HG03103 (cell line): ENCODE data around the gene WNT11.

Experiments used
- ATAC-seq: cut with Tn5 transposase; IDR thresholded peaks from one replicate; pipeline ENCODE4 v1.9.1; 2021; ENCODE audit warnings: low read depth; ENCODE audit not compliant: unreplicated experiment

WNT11 gene

DNA sequence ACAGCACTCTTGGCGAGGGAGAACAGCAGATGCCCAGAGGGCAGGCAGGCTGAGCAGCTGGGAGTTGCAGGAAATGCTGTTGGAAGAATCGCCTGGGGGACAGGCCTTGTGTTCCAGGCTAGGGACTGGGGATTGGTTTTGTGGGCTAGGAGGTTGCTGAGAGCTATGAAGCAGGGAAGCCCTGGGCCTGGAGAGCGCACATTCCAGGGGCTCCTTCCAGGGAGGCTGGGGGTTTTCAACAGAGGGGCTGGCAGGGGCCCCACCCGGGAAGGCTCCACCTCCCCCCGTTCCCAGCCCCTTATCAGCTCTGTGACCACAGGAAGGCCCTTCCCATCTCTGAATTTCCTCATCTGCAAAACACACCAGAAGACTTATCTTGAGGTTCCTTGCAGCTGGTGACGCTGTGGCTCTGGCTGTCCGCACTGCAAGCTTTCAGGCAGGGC is 21.7 kb downstream of the WNT11 start:
- ATAC-seq = no peak

DNA sequence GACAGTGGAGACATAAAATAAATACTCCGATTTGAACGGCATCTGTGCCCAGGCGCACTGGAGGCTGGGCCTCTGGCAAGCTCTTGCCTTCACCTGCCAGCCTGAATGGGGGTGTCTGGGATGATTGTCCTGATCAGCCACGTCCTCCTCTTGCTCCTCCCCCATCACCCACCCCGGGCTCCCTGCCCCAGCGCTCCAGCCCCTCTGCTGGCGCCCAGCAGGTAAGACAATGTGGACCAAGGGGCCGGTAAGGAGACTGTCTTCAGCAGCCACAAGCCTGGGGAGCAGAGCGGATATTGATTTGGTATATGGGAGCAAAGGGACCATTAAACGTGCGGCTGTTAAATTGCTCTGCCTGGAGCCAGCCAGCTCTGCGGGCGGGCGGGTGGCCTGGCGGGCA is 24.9 kb downstream of the WNT11 start:
- no peak for ATAC-seq

DNA sequence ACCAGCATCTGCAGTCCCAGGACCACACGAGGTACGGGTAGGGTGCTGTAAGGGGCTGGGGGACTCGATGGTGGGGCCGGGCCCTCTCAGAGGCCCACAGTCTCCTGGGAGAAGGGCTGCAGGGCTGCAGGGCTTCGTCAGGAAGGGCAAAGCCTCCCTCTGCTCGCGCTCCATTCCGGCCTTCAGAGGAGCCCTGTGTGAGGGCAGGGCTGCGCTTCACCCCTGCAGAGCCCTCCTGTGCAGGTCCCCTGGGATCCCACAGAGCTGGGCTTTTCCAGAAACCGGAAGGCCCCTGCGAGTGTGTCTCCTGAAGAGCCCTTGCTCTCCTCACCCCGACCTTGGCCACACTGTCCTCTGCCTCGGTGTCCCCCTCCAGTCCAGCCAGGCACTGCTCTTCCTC is 27.2 kb downstream of the WNT11 start:
- ATAC-seq = no peak

DNA sequence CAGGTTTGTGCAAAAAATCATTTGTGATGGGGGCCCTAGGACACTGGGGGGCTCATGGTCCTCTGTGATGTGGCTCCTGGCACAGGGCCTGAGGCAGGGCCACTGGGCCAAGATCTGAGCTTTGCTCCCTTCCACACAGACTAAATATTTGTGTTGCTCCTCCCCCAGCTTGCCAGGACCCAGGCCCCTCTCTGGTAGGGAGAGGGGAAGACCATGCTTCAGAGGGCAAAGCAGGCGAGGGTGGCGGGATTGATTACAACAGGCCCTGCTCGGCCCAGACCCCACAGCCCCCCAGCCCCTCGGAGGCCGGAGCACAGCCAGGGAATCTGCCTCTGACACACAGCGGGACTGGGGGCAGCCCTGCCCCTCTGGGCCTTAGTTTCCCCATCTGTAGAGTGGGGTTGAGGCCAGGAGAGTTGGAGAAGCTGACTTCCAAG is 29.0 kb downstream of the WNT11 start:
- no peak for ATAC-seq

DNA sequence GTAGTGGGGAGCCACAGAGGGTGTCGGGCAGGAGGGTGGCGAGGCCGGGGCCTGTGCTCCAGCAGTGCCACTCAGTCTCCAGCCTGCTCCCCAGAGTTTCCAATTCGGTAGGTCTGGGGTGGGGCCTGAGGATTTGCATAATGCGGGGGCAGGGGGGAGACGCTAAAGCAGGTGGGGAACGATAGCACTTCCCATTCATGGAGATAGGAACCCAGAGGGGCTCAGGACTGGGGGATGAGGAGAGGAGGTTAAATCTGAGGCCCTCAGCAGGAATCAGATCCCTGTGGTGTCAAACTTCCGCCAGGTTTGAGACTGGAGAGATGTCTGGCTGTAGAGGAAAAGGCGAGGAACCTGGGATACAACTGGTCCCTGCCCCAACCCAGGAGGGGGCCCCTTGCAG is 29.8 kb downstream of the WNT11 start:
- ATAC-seq = no peak

DNA sequence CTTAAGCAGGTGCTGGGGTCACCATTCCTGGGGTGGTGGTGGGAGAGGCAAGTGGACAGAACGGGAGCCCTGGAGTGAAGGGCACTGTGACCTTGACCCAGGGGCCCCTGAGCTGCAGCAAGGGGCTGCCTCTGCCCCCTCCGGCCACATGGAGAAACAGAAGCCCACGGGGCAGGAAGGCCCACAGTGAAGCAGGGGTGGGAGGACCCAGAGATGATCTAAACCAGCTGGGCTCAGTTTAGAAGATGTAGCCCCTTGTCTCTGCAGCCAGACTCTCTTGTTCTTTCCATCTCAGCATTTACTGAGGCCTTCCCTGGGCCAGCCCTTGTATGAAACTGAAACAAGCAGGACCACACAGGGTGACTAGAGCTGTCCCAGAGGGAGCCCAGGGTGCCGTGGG is 30.5 kb downstream of the WNT11 start:
- ATAC-seq = no peak

DNA sequence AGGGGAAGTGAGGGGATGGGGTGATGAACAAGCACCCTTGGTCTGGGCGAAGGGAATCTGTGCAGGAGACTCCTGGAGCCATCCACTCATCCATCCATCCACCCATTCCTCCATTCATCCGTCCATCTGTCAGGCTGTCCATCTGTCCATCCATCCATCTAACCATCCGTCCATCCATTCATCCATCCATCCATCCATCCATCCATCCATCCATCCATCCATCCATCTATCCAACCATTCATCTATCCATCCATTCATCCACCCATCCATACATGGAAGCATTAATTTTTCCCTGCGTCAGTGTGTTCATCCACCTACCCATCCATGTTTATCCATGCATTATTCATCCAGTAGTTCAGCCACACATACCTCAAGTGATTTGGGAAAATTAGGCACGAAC is 32.0 kb downstream of the WNT11 start:
- ATAC-seq = no peak

DNA sequence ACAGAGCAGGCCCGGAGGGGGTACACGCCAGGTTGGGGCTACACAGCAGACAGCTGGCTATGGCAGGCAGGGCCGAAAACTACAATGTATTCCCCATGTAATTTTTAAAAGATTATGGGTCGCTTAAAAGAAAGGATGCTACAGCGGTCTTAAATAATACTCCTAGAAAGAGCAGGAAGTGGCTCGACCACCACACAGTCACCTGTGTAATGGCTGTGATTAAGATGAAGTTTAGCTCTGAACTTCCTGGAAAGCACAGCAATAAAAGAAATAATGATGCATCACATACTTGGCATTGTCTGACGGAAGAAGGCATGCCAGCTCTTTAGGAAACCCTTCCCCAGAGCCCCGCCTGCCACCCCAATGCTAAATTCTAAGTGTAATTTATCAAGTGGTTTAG is 32.6 kb downstream of the WNT11 start:
- no peak for ATAC-seq

DNA sequence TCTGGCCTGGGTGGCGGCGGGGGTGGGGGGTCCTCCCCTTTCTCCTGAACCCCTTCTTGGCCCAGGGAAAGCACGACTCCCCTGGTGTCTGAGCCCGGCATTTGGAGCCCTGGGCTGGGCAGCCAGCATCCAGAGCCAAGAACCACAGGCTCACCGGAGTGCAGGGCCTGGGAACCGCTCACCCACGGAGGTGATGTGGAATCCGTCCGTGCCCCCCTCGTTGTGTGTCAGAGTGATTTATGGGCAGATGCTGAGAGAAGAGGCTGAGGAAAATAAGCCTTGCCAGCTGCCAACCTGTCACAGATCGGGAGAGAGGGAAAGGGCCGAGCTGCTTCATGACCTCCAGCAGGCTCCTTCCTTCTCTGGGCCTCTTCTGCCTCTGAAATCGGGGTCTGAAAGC is 33.7 kb downstream of the WNT11 start:
- no peak for ATAC-seq

DNA sequence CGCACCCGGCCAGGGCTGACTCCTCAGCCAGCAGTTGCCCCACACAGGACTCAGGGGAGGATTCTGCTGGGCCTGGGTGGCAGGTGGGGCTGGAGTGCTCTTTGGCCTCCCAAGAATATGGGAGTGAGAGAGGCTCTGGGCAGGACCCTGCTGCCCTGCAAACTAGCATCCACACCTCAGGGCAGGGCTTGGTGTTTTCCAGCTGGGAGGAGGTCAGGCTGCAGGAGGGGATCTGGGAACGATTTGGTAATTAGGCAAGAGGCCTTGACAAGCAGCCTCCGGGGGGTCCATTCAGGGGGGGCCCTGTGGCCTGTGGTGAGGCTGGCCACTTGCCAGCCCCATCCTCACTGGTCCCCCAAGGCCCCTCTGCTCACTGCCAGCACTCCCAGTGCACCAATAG is 35.8 kb downstream of the WNT11 start:
- no peak for ATAC-seq

DNA sequence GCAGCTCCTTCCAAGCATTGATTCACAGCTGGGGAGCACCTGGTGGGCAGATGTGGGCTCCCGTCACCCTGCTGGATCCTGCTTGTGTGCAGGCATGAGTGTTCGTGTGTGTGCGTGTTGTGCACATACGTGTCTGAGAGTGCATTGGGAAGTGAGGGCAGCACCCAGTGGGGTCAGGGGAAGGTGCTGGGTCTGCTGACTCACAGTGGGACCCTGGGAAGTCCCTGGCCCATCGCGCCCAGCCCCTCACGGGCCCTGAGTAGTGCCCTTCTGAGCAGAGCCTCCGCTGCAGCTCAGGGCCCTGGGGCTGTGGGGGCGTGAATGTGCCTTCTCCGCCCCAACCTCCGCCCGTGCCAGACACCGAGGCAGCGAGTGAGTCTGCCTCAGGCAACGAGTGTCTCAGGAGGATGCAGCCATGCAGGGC is 36.8 kb downstream of the WNT11 start:
- no peak for ATAC-seq

DNA sequence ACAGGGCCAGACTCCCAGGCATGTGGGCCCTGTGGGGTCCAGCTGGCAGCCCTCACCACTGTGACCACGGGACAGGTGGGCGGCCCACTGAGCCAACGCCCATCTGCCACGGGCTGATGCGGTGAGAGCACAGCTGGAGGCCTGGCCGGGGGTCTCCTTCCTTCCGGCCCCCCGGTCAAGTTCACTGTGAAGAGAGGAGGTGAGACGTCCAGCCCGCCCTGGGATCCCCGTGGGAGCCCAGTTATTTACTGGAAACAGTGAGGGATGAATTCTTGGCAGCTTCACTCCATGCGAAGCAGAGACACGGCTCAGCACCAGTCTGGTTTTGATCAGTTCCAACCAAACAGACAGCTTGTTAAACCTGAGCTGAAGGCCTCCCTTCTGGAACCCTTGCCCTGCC is 38.7 kb downstream of the WNT11 start:
- no peak for ATAC-seq

DNA sequence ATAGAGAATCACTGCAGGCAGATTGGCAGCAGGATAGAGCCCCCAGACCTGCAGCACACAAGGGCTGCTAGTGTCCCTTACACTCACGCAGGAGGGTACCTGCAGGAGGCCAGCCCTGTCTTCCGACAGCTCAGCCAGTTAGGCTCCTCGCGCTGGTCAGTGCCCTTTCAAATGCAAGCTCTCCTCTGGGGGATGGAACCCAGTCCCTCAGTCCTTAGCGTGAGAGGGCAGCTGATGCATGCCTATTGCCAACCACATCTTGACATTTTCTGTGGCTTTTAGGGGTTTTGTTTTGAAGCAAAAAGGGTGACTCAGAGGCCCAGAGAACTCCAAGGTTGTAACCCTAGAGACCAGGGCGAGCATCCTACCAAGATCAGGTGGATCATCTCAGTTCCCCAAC is 40.0 kb downstream of the WNT11 start:
- ATAC-seq = no peak

DNA sequence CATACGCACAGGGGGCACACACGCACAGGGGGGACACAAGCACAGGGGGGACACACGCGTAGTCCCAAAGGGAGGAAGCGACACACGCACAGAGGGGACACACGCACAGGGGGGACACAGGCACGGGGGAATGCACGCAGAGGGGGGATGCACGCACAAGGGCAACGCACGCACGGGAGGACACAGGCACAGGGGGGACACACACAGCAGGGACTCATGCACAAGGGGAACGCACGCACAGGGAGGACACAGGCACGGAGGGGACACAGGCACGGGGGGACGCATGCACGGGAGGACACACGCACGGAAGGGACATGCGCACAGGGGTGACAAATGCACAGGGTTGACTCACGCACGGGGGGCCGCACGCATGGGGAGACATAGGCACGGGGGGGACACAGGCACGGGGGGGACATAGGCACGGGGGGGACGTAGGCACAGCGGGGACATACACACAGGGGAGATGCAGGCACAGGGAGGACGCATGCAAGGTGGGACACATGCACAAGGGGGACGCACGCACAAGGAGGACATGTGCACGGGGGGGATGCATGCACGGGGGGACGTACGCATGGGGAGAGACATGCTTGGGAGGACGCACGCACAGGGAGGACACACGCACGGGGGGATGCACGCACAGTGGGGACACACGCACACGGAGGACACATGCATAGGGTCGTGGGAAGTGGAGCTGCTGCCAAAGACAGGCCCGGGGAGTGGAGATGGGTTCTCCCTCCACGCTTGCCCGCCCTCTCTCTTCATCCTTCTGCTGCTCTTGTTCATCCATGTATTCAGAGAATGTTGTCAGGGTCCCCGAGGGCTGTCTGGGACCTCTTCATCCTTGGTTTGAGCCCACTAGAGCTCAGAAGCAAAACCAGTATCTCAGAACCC is 41.2 kb downstream of the WNT11 start:
- no peak for ATAC-seq

DNA sequence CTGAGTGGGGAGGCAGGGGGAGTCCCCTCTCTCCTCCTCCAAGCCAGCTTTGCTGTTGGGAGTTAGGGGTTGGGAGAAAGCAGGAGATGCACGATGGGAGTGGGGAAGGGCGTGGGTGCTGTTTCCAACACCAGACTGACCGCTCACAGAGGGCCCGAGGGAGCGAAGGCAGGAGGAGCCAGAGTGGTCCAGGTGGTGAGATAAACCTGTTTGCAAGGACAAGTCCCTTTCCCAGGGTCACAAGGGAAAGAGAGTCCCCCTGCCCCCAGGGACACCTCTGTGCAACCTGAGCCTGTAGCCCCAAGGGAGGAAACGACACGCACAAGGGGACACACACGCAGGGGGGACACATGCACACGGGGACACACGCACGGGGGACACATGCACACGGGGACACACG is 42.2 kb downstream of the WNT11 start:
- no peak for ATAC-seq

DNA sequence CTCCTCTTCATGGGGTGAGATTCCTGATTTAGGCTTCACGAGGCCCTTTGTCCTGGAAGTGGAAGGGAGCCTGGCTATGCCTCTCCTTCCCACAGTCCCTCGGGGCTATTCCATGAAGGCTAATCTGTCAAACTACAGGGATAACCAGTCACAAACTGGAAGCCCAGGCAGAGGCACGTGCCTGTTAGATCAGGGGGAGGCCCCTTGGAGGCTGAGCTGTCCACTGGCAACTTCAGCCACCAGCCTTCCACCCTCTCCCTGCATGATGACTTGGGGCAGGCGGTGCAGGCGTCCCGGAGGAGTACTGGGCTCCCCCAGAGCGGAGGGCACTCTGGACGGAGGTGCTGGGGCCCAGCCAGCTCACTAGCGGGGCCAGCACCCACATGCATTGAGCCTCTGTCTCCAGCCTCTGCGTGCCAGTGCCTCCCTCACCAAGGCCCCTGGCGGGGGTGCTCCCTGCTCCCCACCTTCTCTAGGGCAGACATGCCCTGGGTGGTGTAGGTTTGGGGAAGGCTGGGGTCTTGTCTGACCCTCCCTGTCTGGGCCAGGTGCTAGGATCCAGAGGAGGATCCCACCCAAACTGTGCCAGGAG is 42.9 kb downstream of the WNT11 start:
- ATAC-seq = no peak

DNA sequence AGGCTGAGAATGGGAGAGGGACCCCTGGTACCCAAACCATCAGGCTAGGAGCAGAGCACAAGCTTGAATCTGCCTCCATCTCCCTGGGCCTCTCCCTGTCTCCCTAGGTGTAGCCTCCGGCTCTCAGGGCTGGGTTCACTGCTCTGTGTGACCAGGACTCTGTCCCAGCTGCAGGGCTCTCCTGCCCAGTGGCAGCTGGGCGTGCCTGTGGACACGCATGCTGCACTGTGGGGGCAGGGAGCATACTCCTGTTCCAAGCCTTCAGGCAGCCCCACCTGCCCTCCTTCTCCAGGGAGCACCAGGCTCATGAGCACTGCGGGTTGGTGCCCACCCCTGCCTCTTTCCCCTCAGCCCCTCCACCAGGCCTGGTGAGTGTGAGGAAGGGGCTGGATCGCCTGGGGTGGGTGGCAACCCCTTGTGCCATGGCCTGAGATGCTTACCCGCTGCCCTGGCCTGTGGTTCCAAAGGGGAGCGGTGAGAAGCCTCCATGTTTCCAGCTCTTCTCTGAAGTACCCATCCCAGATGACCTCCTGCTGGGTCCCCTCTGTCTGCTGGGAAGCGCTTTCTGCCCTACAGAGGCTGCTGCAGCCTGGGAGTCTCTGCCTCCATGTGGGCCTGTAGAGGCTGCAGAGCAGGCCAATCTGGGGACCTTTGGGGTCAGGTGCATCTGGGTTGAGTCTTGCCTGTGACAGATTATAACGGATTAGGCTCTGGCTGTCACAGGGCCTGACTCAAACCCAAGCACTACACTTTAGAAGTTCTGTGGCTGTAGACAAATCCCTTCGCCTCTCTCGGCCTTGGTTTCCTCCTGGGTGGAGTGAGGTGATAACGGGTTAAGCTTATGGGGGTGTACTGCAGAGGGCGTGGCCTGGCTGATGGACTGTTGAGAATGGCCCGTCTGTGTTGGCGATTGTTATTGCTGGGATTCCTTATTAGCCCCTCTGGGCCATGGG is 43.7 kb downstream of the WNT11 start:
- ATAC-seq = no peak

DNA sequence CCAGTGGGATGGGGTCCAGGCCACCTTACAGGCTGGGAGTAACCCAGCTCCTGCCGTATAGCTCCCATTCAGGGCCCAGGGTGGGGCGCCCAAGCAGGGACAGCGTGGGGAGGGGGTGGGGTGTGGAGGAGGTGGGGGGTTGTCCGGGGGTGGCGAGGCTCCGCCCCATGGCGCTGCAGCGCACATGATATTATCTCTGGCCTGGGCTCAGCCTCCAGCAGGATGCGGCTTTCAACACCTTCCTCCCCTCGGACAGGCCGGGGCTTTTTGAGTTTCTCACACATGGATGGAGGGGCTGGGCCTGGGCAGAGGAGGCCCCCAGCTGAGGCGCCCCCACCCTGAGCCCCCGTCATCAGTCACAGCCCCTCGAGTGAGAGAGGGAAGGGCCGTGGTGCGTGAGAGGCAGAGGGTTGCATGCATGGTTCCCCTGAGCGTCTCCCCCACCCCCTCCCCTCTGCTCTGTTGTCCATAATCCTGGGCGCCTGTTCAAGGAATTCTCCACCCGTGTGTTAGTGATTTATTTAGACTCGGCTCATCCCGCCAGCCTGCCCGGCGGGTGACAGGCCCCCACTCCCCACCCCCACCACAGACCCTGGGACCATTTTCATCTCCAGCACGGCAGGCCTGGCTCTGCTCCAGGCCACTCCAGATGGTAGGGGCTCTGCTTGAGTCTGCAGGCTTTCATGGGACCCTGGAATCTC is 44.9 kb downstream of the WNT11 start:
- ATAC-seq = no peak

DNA sequence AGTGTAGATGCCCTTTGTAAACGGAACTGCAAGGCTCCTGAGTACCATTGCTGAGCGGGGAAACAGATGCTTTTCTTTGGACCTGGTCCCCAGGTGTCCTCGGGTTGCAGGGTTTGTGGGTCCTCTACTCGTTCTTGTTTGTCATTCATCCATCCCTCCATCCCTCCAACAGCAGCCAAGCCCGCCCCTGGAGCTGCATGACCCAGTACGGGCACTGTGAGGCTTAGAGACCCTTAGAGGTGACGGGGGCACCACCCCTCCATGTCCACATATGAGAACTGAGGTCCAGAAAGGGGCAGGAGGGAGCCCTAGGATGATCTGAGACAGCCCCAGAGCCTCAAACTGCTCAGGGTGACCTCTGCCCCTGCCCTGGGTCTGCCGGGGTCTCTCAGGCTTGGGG is 45.4 kb downstream of the WNT11 start:
- ATAC-seq = no peak

DNA sequence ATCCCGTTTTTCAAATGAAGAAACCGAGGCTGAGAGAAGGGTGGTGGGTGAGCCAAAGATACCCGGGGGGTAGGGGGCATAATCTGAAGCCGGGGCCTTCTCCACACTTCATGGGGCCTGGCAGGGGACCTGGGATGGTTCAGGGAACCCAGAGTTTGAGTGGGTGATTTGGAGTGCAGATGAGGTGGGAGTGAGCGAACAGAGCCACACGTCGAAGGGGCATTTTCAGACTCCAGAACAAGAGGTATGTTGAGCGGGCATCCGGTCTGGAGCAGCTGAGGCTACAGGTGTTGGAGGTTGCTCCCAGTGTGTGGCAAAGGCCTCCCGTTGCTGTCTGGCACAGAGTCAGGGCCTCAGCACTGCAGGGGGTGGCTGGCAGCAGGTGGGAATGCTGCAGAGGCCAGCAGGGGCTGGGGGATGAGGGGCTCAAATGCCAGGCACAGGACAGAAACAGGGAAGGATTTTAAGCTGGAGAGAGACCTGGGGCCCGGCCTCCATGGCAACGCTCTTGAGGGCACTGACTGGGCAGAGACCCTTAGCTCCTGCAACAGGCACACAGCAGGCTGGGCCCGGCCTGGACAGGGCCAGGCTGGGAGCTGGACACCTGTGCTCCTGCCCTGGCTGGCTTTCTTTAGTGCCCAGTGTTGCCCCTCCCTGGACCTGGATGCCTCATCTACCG is 46.2 kb downstream of the WNT11 start:
- no peak for ATAC-seq
